HG03159 (cell line): ENCODE data around the gene OR2AG2.
"Not testable (repeated sequence)": the region's sequence is repeated elsewhere in the genome, so short reads cannot be mapped to it uniquely, and the experiment has no call there.

Experiments
- ATAC-seq: cut with Tn5 transposase; IDR thresholded peaks from one replicate; pipeline ENCODE4 v1.9.1; 2021; ENCODE audit warnings: mild to moderate bottlenecking, moderate library complexity; ENCODE audit not compliant: unreplicated experiment

The OR2AG2 gene

GRCh38 chr11:6771926-6772893, at the start of gene OR2AG2:
Gene OR2AG2, minus strand, starts transcription at chr11:6771976. Its CDS starts 3,019 bp downstream, at chr11:6768957.
- ATAC-seq: peak; percentile 97

- no peak for ATAC-seq
These were observed 47.2 kb upstream of the OR2AG2 start for GRCh38 chr11:6818967-6819366.

GRCh38 chr11:6817694-6818093, 45.9 kb upstream of the OR2AG2 start:
- ATAC-seq: no peak

- no peak for ATAC-seq
These were observed 41.9 kb upstream of the OR2AG2 start for GRCh38 chr11:6813656-6814055.

- peak; percentile 95 for ATAC-seq
These were observed 40.7 kb upstream of the OR2AG2 start for GRCh38 chr11:6812390-6813005.

GRCh38 chr11:6801075-6801474, 29.3 kb upstream of the OR2AG2 start:
- ATAC-seq: not testable (repeated sequence)

- ATAC-seq: no peak
These were observed 27.6 kb upstream of the OR2AG2 start, which contains the start of gene OR6A2 for GRCh38 chr11:6799402-6799801. Gene OR6A2, minus strand, starts transcription at chr11:6799689. Its CDS starts 3,981 bp downstream, at chr11:6795708.

- no peak for ATAC-seq
These were observed 22.9 kb upstream of the OR2AG2 start for GRCh38 chr11:6794639-6795038.

GRCh38 chr11:6790546-6790945, 18.8 kb upstream of the OR2AG2 start:
- ATAC-seq: no peak

- no peak for ATAC-seq
These were observed 10.9 kb upstream of the OR2AG2 start, which contains the start of gene OR2AG1 for GRCh38 chr11:6782720-6783119. Gene OR2AG1, plus strand, starts transcription at chr11:6783020. Its CDS starts 2,018 bp downstream, at chr11:6785038.

- no peak for ATAC-seq
These were observed 9.1 kb upstream of the OR2AG2 start for GRCh38 chr11:6780829-6781228.

- no peak for ATAC-seq
These were observed 6.7 kb upstream of the OR2AG2 start for GRCh38 chr11:6778518-6778917.

- peak; percentile 81 for ATAC-seq
These were observed 14.3 kb downstream of the OR2AG2 start for GRCh38 chr11:6757373-6757967.

GRCh38 chr11:6755953-6756347, 15.8 kb downstream of the OR2AG2 start:
- no peak for ATAC-seq

GRCh38 chr11:6755303-6755952, 16.3 kb downstream of the OR2AG2 start:
- ATAC-seq: no peak

GRCh38 chr11:6747097-6747668, 24.6 kb downstream of the OR2AG2 start:
- no peak for ATAC-seq

- no peak for ATAC-seq
These were observed 25.1 kb downstream of the OR2AG2 start for GRCh38 chr11:6746626-6747025.

GRCh38 chr11:6746086-6746618, 25.6 kb downstream of the OR2AG2 start:
- peak; percentile 80 for ATAC-seq

- peak; percentile 42 for ATAC-seq
These were observed 26.2 kb downstream of the OR2AG2 start for GRCh38 chr11:6745465-6746015.

- ATAC-seq: no peak
These were observed 26.8 kb downstream of the OR2AG2 start for GRCh38 chr11:6745018-6745417.
